SW480 (cell line): ENCODE data around the gene CCL5.

Experiments
- DNase-seq: peaks from one replicate; pipeline ENCODE4 v3.0.0-alpha.2; 2016; ENCODE audit warnings: low spot score

CCL5 gene

DNA sequence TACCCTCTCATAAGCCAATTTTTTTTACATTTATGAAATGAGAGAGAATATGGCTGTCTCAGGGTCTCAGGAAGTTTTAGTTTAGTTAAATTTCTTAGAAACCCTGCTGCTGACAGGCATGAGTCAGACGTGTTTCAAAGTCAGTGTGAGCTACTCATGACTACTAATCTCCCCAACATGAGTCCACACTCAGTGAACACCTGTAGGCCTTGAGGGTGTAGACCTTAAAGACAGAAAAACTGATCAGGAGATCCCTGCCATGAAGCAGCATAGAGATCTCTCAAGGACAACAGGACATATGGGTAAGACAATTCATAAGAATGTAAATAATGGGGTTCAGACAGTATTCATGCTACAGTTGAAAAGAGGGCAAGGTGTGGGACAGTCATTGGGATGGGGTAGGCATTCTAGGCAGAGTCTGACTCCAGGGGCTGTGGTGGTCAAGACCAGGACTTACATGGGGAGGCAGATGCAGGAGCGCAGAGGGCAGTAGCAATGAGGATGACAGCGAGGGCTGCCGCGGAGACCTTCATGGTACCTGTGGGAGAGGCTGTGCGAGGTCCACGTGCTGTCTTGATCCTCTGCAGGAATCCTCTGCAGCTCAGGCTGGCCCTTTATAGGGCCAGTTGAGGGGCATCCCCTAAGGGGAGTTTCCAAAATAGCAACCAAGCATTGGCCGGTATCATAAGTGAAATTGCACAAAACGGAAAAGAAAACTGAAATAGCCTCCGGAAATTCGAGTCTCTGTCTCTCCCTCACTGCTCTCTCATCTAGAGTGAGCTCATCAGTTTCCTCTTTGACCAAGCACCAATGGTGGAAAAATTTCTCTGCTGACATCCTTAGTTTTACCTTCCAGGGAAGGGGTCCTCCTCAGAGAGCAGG, at the start of gene CCL5:
TSS of gene CCL5 (minus strand) at position 588 of the 882 bp plus-strand sequence.
- no peak for DNase-seq

DNA sequence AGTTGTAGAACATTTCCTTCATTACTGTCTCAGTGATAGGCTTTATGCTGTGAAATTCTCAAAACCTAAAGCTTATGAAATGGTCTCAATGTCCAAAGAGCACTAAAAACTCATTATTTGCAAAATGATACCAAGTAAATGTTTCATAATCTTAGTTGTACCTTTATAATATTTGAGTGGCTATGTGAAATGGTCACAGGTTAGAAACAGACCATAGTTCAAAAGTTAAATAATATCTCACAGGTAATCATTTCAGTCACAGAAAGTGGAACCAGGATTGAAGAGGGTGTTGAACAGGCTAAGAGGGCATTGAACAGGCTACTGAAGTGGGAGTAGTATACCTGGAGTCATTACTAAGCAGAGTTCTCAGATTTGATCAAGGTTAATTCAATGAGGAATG, 47.6 kb upstream of the CCL5 start:
- DNase-seq: no peak

DNA sequence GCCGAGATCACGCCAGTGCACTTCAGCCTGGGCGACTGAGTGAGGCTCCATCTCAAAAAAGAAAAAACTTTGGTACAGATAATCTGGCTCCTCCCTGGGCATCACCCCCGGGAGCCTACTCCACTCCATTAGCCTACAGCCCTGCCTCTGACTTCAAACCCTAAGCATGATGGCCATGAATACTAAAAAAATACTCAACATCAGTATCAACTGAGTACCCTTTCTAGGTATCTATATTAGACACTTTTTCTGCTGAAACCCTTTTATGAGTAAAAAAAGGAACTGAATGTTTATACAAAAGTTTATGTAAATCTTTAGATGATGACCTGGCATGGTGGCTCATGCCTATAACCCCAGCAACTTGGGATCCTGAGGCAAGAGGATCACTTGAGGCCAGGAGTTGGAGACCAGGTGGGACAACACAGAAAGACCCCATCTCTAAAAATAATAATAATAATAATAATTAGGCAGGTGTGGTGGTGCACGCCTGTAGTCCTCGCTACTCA, 43.5 kb upstream of the CCL5 start:
- DNase-seq: no peak

DNA sequence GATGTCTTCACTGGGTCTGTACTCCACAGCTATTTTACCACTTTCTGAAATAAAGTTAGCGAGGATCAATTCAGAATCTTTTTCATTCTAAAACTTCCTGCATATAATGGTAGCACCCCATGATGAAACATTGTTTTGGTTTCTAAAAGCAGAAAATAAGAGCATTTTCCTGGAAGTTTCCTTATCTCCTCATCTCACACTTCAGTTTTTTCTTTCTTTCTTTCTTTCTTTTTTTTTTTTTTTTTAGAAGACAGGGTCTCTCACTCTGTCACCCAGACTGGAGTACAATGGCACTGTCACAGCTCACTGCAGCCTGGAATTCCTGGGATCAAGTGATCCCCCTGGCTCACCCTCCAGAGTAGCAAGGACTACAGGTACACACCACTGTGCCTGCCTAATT, 40.1 kb upstream of the CCL5 start:
- DNase-seq: no peak

DNA sequence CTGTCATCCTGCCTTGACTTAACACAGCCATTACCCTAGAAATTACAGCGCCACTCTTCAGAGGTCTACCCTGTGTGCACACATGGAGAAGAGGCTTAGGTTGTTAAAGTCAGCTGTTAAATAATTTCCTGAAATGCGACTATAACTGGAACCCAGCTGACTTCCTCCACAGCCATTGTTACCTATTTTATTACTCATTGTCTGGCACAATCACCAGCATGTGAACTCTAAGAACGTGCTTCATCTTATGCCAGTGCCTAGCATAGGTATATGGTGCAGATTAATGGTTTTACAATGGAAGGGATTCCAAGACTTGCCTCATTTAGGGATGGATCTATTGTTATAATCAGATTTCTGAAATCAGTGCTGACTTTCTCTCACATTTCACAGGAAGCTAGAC, 38.5 kb upstream of the CCL5 start:
- DNase-seq: no peak

DNA sequence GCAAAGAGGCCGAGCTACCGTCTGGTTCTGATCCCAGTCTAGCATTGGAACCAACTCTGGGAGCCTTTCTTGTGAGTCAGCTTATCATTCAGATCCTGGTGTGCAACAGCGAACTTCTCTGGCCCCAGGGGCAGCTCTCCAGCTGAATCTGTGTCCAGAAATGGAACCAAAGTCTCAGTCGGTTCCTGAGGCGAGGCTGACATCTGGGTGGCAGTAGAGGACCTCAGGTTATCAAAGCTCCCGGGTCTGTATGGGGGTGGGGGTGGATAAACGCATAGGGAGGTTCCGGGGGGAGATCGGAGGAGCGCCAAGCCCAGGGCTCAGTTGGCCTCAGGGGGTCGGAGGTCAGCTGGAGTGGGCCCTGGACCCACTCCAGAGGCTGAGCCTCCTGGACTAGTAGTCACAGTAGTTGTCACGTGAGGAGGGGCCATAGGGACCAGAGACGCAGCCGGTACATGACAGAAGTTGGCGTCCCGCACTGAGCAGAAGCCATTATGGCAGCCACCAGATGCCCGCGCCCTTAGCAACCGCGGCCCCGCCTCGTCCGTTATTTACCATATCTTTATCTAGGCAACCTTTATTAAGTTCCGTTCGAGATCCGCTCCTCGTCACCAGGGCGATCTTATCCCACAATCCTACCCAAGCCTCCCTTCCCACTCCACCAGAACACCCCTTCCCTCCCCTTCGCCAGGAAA, 37.5 kb upstream of the CCL5 start:
- DNase-seq: no peak

DNA sequence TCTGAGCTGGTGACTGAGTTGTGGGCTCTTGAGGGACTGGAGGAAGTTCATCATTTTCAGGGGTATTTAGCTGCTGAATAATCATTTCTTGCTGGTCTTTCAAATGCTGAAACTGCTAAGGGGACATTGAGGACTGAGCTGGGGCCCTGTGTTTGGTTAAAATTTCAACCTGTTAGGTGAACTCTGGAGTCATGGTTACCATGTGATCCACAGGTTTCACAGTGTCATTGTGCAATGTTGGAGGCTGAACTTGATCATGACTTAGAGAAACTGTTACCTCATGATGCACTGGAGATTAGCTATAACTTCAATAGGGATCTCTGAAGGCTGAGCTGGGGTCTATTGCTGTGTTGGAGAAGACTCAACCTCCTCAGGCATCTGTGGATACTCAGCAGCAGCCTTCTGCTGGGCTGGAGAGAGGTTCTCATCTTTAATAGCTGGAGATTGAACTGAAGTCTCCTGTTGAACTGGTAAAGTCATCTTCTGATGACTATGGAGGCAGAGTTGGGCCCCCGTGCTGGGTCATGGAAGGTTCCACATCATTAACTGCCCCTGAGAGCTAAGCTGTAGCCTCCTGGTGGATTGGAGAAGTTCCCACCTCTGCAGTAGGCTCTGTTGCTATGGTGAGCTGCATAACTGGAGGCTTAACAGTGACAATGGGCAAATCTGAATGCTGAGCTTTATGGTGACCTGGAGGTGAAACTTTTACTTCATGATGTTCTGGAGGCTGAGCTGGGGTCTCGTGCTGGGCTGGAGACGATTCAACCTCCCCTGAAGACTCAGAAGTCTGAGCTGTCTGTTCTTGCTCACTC, 35.2 kb upstream of the CCL5 start:
- no peak for DNase-seq

DNA sequence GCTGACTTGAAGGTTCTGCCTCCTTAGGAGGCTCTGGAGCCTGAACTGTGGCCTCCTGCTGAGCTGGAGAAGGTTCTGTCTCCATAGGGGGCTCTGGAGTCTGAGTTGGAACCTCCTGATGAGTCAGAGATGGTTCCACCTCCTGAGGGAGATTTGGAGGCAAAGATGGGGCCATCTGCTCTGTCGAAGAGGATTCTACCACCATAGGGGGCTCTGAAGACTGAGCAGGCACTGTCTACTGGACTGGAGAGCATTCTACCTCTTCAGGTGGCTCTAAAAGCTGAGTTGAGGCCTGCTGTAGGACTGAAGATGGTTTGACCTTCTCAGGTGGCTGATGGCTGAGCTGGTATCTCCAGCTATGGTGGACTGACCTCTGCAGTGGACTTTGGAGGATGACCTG, 34.2 kb upstream of the CCL5 start:
- no peak for DNase-seq

DNA sequence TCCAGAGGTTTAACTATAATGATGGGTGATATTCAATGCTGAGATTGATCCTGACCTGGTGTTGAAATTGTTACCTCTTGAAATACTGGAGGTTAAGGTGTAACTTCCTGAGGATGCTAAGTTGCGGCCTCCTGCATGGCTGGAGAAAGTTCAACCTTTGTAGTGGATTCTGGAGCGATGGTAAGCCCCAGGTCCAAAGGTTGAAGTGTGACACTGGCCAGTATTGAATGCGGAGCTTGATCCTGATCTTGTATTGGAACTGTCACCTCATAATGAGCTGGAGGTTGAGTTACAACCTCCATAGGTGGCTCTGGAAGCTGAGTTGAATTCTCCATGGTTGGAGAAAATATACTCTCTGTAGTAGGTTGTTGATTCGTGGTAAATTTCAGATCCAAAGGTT, 33.4 kb upstream of the CCL5 start:
- DNase-seq: no peak

DNA sequence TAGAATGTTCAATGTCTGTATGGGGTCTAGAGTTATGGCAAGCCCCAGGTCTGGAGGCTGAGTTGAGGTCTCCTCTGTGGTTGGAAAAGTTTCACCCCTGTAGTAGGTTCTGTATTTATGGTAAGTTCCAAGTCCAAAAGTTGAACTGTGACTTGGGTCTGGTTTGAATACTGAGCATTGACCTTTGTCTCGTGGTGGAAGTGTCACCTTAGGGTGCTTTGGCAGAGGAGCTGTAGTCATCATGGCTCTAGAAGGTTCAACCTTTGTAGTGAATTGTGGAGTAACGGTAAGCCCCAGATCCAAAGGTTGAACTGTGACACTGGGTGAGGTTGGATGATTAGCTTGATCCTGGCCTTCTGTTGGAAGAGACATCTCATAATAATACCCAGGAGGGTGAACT, 32.8 kb upstream of the CCL5 start:
- DNase-seq: no peak

DNA sequence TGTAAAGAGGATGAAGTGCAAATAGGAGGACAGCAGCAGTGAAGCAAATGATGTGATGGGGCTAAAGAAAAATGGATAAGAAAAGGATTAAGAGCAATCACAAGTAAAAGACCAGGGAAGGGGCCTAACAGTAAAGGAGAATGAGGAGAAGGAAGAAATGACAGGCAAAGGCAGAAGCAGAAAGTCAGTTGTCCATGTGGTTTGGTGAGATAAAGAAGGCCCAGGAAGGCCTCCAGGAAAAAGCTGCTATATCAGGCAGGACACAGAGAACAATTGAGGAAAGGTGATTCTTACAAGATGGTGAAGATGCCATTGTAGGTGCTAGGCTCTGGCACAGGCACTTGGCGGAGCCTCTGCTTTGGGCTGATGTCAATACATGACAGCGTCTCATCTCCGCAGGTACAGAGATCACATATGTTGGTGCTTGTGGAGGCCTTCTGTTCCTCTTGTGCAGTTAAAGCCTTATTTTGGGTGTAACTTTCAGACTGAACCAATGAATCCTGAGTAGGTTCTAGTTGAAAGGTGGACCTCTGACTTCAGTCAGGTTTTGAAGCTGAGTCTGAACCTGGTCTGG, 32.3 kb upstream of the CCL5 start:
- no peak for DNase-seq

DNA sequence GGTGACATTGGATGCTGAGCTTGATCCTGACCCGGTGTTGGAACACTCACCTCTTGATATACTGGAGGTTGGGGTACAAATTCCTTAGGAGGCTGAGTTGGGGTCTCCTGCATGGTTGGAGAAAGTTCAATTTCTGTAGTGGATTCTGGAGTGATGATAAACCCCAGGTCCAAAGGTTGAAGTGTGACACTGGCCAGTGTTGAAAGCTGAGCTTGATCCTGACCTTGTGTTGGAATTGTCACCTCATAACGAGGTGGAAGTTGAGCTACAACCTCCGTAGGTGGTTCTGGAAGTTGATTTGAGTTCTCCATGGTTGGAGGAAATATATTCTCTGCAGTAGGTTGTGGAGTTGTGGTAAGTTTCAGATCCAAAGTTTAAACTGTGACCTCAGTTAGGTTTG, 29.2 kb upstream of the CCL5 start:
- no peak for DNase-seq

DNA sequence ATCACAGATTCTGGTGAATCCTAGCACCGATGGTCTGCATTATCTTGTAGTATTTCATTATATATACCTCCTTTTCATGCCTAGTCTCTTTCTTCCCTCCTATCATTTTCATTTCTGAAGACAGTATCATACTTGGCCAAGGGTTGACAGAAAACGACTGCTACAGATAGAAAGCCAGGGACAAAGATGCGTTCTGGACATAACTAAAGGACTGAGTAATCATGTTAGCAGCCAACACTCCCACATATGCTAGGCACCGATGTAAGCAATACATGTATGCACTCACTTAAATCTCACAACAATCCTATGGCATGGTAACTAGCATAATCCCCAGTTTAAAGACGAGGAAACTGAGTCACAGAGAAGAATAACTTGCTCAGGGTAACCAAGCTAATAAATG, 27.5 kb upstream of the CCL5 start:
- no peak for DNase-seq

DNA sequence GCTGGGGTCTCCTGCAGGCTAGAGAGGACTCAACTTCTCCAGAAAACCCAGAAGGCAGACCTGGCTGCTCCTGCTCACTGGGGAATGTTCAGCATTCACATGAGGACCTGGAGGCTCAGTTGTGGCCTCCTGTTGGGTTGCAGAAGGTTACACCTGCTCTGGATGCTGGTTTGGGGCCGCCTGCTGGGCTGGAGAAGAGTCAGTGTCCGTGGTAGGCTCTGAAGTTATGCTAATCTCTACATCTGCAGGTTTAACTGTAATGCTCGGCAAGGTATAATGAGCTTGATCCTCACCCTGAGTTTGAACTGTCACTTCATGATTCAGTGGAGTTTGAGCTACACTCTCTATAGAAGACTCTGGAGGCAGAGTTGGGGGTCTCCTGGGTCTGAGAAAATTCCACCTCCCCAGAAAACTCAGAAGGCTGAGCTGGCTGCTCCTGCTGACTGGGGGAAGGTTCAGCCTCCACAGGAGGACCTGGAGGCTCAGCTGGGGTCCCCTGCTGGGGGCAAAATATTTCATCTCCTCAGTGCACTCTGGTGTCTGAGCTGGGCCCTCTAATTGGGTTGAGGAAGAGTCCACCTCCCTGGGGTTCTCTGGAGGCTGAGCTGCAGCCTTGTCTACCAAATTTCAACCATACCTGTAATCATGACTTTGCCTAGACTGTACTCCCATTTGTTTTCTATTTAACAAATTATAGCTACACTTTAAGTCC, 26.9 kb upstream of the CCL5 start:
- DNase-seq: no peak

DNA sequence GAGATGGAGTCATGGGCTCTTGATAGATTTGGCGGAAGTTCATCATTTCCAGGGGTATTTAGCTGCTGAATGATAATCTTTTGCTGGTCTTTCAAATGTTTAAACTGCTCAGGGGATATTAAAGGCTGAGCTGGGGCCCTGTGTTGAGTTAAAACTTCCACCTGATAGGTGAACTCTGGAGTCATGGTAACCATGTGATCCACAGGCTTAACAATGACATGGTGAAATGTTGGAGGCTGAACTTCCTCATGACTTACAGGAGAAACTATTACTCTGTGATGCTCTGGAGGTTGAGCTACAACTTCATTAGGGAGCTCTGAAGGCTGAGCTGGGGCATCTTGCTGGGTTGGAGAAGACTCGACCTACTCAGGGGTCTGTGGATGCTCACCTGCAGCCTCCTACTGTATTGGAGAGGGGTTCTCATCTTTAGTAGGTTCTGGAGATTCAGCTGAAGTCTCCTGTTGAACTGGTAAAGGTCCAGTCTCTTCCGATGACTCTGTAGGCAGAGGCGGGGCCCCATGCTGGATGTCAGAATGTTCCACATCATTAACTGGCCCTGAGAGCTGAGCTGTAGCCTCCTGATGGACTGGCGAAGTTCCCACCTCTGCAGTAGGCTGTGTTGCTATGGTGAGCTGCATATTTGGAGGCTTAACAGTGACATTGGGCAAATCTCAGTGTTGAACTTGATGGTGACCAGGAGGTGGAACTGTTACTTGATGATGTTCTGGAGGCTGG, 26.2 kb upstream of the CCL5 start:
- DNase-seq: no peak

DNA sequence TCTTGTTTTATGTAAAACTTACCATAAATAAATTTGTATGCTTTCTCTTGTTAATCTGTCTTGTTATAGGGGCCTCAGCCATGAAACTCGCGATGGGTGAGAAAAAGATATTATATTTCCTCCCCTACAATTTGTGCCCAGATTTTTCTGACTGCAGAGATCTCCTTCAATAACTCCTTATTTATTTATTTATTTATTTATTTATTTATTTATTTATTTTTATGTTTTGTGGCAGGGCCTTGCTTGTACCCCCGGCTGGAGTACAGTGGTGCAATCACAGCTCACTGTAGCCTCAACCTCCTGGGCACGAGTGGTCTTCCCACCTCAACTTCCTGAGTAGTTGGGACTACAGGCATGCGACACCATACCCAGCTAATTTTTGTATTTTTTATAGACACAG, 23.3 kb upstream of the CCL5 start:
- no peak for DNase-seq

DNA sequence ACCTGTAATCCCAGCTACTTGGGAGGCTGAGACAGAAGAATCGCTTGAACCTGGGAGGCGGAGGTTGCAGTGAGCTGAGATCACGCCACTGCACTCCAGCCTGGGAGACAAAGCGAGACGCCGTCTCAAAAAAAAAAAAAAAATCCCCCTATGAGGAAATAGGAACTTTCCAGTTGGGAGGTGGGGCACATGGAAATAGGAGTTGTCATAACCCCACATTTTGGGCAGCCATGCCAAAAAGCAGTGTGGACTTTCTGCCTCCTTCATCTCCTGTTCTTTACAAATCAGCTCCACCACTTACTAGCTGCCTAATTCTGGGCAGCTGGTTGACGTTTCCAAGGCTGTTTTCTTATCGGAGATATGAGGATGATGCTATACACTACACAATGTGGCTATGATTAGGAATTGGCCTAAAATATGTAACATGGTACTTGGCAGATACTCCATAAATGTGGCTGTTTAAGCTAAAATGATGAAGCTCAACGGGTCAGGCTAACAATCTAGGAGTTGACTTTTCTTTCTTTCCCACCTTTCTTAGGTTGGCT, 21.5 kb upstream of the CCL5 start:
- no peak for DNase-seq

DNA sequence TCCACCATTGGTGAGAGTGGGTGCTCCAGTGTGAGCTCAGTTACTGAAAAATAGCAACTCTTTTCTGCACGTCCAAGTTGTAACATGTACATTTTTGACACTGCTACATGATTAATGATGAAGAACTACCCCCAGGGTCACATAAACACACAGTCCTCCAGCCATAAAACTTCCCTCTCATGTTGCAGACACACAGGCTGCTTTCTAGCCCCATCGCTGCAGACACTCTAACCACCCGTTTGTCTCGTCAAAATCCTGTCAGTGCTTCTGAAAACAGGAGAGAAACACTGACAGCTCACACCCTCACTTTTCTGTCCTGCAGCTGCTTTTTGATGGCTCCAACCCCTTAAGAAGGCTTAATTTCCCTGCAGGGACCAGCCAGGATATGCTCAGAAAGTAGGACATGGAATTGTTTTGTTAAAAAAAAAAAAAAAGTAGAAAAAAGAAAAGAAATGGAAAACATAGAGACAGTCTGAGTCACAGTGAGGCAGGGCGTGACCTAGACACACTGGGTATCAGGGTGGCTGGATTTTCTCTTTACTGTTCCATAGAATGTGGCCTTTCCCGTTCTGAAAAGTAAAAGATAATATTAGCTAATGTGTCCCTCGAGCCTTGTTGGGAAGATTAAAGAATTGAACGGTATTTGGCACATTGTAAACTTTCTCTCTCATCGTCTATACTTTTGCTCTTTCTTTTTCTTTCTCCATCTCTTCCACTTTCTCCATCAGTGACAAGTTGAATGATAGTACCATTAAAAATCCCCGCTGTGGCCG, 20.7 kb upstream of the CCL5 start:
- DNase-seq: no peak

DNA sequence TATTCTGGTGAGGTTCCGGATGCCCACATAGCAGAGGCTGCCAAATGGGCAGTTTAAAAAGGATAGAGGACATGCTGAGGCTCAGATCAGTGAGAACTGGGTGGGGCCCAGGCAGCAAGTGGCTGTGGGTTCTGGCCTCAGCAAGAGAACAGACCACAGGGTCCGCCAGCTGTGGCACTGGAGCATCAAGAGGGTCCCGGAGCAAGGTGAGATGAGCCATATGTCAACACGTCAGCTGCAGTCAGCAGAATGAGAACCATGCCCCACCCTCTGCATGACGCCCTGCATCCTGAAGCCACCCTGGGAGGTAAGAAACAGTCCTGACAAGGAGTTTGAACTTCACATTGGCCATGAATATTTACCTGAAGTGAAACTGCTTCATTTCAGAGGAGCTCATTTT, 20.1 kb upstream of the CCL5 start:
- DNase-seq: no peak
